Stimulated activated CD4-positive, alpha-beta T cell treated with anti-CD3 and anti-CD28 coated beads, Interleukin-12 subunit alpha, Interleukin-12 subunit beta, amount 100 ng/mL, for 48 hours (primary cell): Measurements from ENCODE around the gene ZNF763.
"Not testable (repeated sequence)": the region's sequence is repeated elsewhere in the genome, so short reads cannot be mapped to it uniquely, and the experiment has no call there.

Experiments used
- DNase-seq, 3 donors: peaks; one replicate each; pipeline ENCODE4 v3.0.0-alpha.2; 2020; ENCODE audit warnings: low read depth in 2 of 3, low spot score in 1 of 3

The ZNF763 gene

DNA sequence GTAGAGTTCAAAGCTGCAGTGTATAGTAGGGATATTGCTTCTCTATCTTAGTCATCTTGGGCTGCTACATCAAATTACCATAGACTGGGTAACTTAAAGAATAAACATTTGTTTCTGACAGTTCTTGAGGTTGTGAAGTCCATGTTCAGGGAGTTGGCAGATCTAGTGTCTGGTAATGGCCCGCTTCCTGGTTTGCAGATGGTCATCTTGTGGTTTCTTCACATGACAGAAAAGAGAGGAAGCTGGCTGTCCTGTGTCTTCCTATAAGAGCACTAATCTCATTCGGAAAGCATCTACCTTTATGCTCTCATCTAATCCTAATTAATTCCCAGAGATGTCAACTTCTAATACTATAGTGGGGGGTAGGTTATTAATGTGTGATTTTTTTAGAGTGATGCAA is 6.2 kb downstream of the ZNF763 start:
- no peak for DNase-seq

DNA sequence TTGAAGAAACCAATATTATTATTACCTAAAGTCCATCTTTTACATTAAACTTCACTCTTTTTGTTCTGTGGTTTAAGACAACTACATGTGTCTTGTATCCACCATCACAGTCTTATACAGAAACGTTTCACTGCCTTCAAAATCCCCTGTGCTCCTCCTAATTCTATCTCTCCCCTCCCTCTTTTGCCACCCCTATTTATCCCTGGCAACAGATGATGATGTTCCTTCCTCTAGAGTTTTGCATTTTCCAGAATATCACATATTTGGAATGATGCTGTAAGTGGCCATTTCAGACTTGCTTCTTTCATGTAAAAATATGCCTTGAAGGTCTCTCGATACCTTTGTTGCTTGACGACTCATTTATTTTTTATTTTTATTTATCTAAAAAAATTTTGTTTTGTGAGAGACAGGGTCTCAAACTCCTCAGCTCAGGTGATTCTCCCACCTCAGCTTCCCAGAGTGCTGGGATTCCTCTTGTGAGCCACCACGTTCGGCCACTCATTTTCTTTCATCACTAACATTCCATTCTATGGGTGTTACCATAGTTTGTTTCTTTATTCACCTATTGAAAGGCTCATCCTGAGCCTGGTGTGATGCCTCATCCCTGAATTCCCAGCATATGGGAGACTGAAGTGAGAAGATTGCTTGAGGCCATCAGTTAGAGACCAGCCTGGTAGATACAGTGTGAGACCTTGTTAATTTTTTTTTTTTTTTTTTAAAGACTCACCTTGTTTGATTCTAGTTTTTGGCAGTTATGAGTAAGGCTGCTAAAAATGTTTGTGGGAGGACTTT is 8.4 kb downstream of the ZNF763 start:
- no peak for DNase-seq

DNA sequence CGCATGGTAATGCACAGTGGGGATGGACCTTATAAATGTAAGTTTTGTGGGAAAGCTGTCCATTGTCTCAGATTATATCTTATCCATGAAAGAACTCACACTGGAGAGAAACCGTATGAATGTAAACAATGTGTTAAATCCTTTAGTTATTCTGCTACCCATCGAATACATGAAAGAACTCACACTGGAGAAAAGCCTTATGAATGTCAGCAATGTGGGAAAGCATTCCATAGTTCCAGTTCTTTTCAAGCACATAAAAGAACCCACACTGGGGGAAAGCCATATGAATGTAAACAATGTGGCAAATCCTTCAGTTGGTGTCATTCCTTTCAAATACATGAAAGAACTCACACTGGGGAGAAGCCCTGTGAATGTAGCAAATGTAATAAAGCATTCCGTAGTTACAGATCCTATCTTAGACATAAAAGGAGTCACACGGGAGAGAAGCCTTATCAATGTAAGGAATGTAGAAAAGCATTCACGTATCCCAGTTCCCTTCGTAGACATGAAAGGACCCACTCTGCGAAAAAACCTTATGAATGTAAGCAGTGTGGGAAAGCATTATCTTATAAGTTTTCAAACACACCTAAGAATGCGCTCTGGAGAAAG is 13.8 kb downstream of the ZNF763 start:
- no peak for DNase-seq

DNA sequence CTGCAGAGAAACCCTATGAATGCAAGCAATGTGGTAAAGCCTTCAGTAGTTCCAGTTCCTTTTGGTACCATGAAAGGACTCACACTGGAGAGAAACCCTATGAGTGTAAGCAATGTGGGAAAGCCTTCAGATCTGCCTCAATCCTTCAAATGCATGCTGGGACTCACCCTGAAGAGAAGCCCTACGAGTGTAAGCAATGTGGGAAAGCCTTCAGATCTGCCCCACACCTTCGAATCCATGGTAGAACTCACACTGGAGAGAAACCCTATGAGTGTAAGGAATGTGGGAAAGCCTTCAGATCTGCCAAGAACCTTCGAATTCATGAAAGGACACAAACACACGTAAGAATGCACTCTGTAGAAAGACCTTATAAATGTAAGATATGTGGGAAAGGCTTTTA is 14.7 kb downstream of the ZNF763 start:
- no peak for DNase-seq

GRCh38 chr19:11982526-11982925 is 17.7 kb downstream of the ZNF763 start:
- DNase-seq = no peak

DNA sequence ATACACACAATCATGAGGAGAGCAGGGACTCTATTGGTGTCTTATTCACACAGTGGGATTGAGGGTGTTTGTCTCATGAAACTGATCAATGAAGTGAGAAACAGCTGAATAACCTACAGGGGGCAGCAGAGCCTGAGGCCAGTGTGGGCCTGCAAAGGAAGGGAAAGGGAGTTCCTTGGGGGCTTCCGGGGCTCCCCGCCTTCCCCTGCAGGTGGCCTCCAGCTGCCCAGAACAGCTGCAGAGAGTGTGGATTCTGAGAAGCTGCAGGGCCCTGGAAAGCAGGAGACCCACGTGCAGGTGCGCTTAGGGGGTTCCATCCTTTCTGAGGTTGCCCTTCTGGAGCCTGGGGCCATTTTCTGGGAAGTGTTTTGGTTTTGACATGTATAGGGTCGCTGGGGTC is 20.1 kb downstream of the ZNF763 start:
- no peak for DNase-seq

DNA sequence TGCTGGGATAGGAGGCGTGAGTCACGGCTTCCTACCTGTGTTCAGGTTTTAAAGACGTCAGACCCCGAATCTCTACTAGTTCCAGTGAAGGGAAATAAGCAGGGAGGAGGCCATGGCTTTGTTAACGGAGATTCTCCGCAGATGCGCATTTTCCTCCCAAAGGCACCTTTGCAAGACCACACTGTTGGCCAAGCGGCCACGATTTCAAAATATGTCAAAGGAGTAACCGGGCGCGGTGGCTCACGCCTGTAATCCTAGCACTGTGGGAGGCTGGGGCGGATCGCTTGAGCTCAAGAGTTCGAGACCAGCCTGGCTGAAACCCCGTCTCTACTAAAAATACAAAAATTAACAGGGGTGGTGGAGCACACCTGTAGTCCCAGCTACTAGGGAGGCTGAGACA is 21.9 kb downstream of the ZNF763 start:
- DNase-seq = no peak

- peak; percentile 91 to 95 (median 93) for DNase-seq
Observed at GRCh38 chr19:11987405-11988281, 22.8 kb downstream of the ZNF763 start.

DNA sequence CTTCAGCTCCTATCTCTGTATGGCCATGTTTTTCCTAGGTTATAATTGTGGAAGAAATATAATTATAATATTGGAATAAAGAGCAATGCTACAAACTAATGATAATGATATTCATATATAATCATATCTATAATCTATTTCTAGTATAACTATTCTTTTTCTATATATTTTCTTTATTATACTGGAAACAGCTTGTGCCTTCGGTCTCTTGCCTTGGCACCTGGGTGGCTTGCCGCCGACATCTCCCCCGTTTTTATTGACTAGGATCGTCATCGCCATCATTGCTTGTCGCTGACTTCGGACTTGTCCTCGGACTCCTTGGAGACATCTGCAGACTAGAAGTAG is 24.2 kb downstream of the ZNF763 start:
- no peak for DNase-seq

DNA sequence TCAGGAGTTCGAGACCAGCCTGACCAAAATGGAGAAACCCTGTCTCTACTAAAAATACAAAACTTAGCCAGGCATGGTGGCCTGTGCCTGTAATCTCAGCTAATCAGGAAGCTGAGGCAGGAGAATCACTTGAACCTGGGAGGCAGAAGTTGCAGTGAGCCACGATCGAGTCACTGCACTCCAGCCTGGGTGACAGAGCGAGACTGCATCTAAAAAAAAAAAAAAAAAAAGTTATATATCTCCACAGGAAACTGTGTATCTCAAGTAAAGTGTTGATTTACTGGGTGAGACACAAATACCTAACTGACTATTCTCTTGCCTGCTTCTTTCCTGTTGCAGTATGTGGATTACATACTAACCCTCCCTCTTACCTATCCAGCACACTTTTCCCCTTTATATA is 27.1 kb downstream of the ZNF763 start:
- DNase-seq = not testable (repeated sequence)

- DNase-seq = no peak
Observed at GRCh38 chr19:11995174-11995573, 30.3 kb downstream of the ZNF763 start.

- DNase-seq = peak in 2 of 3 donors; percentile 11 to 20
Observed at GRCh38 chr19:12000152-12000981, 35.5 kb downstream of the ZNF763 start.

- DNase-seq = no peak
Observed at GRCh38 chr19:12015015-12015752, 50.3 kb downstream of the ZNF763 start.

DNA sequence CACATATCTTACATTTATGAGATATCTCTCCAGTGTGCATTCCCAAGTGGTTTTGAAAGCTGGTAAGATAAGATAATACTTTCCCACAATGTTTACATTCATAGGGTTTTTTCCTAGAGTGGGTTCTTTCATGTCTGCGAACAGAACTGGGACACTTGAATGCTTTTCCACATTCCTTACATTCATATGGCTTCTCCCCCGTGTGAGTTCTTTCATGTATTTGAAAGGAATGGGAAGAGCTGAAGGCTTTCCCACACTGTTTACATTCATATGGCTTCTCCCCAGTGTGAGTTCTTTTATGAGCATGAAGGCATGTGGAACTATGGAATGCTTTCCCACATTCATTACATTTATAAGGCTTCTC is 50.9 kb downstream of the ZNF763 start:
- DNase-seq = no peak
